Measurements from ENCODE around the gene EBP. TPM values are rescaled to one million over a fixed set of nuclear protein-coding genes. Genes with fewer than 3 reads are reported as not detected.
A peak's percentile ranks its signal among the peaks of the same experiment; 100 is the strongest.

Gene EBP
- total and polyA plus RNA-seq, 2 donors (not counting 1 experiment from before 2014, with no cell fraction given) = 61.0 to 93.5 TPM

GRCh38 chrX:48475296-48475695, 46.3 kb upstream of the EBP start:
- no peaks in the 10 kb centered on the region for H3K9me3 ChIP-seq (ENCODE audit: control insufficient read depth, insufficient read depth, low read depth, low read length)
- DNase-seq (ENCODE audit: low read depth in 2 of 2) = no peak
- H3K36me3 ChIP-seq (ENCODE audit: control insufficient read depth, insufficient read depth, low read length) = no peaks in the 10 kb centered on the region
- peaks cover 3% of the 10 kb centered on the region for H3K4me1 ChIP-seq (ENCODE audit: control insufficient read depth, extremely low read depth, insufficient read depth, low read length)
- H3K27ac ChIP-seq (ENCODE audit: insufficient read depth, low read length) = peak overlapping the region; percentile 70
- peak overlapping the region; percentile 51 to 92 (median 67) for H3K4me3 ChIP-seq (replicated peaks in 1 of 4; ENCODE audit: control extremely low read depth in 1 of 4, insufficient read depth in 1 of 4, low read depth in 3 of 4, low read length in 4 of 4)
- peak overlapping the region; percentile 64 for H3K4me2 ChIP-seq (ENCODE audit: extremely low read depth, insufficient read depth, low read length)
- H2AFZ ChIP-seq (ENCODE audit: low read length) = peak overlapping the region; percentile 43
- no peak for TF ChIP-seq CTCF (conservative IDR thresholded peaks at IDR 0.05 in 1 of 2, IDR thresholded peaks at IDR 0.05 in 1 of 2; ENCODE audit: low read depth in 1 of 2, low read length in 2 of 2)
- no peak for TF ChIP-seq EZH2 (IDR thresholded peaks at IDR 0.05; ENCODE audit: low read length, missing control alignments)
- peaks cover 24% of the 10 kb centered on the region for H3K79me2 ChIP-seq (ENCODE audit: control insufficient read depth, insufficient read depth, low read length)
- H3K27me3 ChIP-seq (ENCODE audit: control insufficient read depth, insufficient read depth, low read length) = no peaks in the 10 kb centered on the region
- H4K20me1 ChIP-seq (ENCODE audit: control insufficient read depth, extremely low read depth, insufficient read depth, low read length) = no peaks in the 10 kb centered on the region
- peak overlapping the region; percentile 49 for H3K9ac ChIP-seq (ENCODE audit: insufficient read depth, low read length)

GRCh38 chrX:48475774-48476577, 45.6 kb upstream of the EBP start, which contains the start of gene FTSJ1:
FTSJ1 (plus strand) TSS chrX:48476199; CDS start chrX:48478048, 1,849 bp downstream.
- Histone ChIP-seq H3K79me2 (ENCODE audit: control insufficient read depth, insufficient read depth, low read length) (peaks cover 24% of the 10 kb centered on the region), H3K36me3 (ENCODE audit: control insufficient read depth, insufficient read depth, low read length) (no peaks in the 10 kb centered on the region), H3K27me3 (ENCODE audit: control insufficient read depth, insufficient read depth, low read length) (no peaks in the 10 kb centered on the region), H3K9ac (ENCODE audit: insufficient read depth, low read length) (peak within 1 kb of the TSS; percentile 86), H3K4me2 (ENCODE audit: extremely low read depth, insufficient read depth, low read length) (peak within 1 kb of the TSS; percentile 82), H3K4me3 (replicated peaks in 1 of 4; ENCODE audit: control extremely low read depth in 1 of 4, insufficient read depth in 1 of 4, low read depth in 3 of 4, low read length in 4 of 4) (peak within 1 kb of the TSS; percentile 69 to 92 (median 76)), H3K9me3 (ENCODE audit: control insufficient read depth, insufficient read depth, low read depth, low read length) (no peaks in the 10 kb centered on the region), H4K20me1 (ENCODE audit: control insufficient read depth, extremely low read depth, insufficient read depth, low read length) (no peaks in the 10 kb centered on the region), H3K27ac (ENCODE audit: insufficient read depth, low read length) (peak within 1 kb of the TSS; percentile 70), H2AFZ (ENCODE audit: low read length) (peak within 1 kb of the TSS; percentile 43), H3K4me1 (ENCODE audit: control insufficient read depth, extremely low read depth, insufficient read depth, low read length) (peaks cover 3% of the 10 kb centered on the region)
- TF ChIP-seq CTCF (conservative IDR thresholded peaks at IDR 0.05 in 1 of 2, IDR thresholded peaks at IDR 0.05 in 1 of 2; ENCODE audit: low read depth in 1 of 2, low read length in 2 of 2) (no peak), EZH2 (IDR thresholded peaks at IDR 0.05; ENCODE audit: low read length, missing control alignments) (no peak)
- DNase-seq (ENCODE audit: low read depth in 2 of 2) = peak; percentile 94

GRCh38 chrX:48476919-48477318, 44.7 kb upstream of the EBP start:
- Histone ChIP-seq H3K36me3 (ENCODE audit: control insufficient read depth, insufficient read depth, low read length) (no peaks in the 10 kb centered on the region), H3K4me3 (replicated peaks in 1 of 4; ENCODE audit: control extremely low read depth in 1 of 4, insufficient read depth in 1 of 4, low read depth in 3 of 4, low read length in 4 of 4) (peak overlapping the region; percentile 69 to 92 (median 76)), H3K9ac (ENCODE audit: insufficient read depth, low read length) (peak overlapping the region; percentile 86), H4K20me1 (ENCODE audit: control insufficient read depth, extremely low read depth, insufficient read depth, low read length) (no peaks in the 10 kb centered on the region), H2AFZ (ENCODE audit: low read length) (no peak overlapping the region), H3K4me2 (ENCODE audit: extremely low read depth, insufficient read depth, low read length) (peak overlapping the region; percentile 82), H3K27me3 (ENCODE audit: control insufficient read depth, insufficient read depth, low read length) (no peaks in the 10 kb centered on the region), H3K79me2 (ENCODE audit: control insufficient read depth, insufficient read depth, low read length) (peaks cover 24% of the 10 kb centered on the region), H3K9me3 (ENCODE audit: control insufficient read depth, insufficient read depth, low read depth, low read length) (no peaks in the 10 kb centered on the region), H3K27ac (ENCODE audit: insufficient read depth, low read length) (peak overlapping the region; percentile 70), H3K4me1 (ENCODE audit: control insufficient read depth, extremely low read depth, insufficient read depth, low read length) (peaks cover 3% of the 10 kb centered on the region)
- DNase-seq (ENCODE audit: low read depth in 2 of 2) = no peak
- TF ChIP-seq EZH2 (IDR thresholded peaks at IDR 0.05; ENCODE audit: low read length, missing control alignments) (no peak), CTCF (conservative IDR thresholded peaks at IDR 0.05 in 1 of 2, IDR thresholded peaks at IDR 0.05 in 1 of 2; ENCODE audit: low read depth in 1 of 2, low read length in 2 of 2) (no peak)

Measured in fibroblast of lung (primary cell).